Measurements from ENCODE around the gene XG.

Gene XG

GRCh38 chrX:2831471-2832228 is 79.8 kb downstream of the XG start:
- no peaks in the 10 kb centered on the region for H4K20me1 ChIP-seq
- H3K27me3 ChIP-seq, result no peaks in the 10 kb centered on the region
- no peak overlapping the region for H3K4me3 ChIP-seq
- no peak for TF ChIP-seq Cebpa-rat (IDR thresholded peaks at IDR 0.05)
- H3K9me3 ChIP-seq (replicated peaks in 1 of 11), result peaks cover 9 to 29% (median 15%) of the 10 kb centered on the region in 11 experiments
- no peak overlapping the region for H3K9ac ChIP-seq
- no peak overlapping the region for H3K27ac ChIP-seq
- peaks cover 0 to 7% (median 2%) of the 10 kb centered on the region in 11 experiments; a peak in 7 of 22 replicates for H3K36me3 ChIP-seq
- H3K4me2 ChIP-seq, result no peak overlapping the region
- H3K4me1 ChIP-seq, result peaks cover 0 to 7% (median 0%) of the 10 kb centered on the region in 10 experiments; a peak in 5 of 20 replicates

DNA sequence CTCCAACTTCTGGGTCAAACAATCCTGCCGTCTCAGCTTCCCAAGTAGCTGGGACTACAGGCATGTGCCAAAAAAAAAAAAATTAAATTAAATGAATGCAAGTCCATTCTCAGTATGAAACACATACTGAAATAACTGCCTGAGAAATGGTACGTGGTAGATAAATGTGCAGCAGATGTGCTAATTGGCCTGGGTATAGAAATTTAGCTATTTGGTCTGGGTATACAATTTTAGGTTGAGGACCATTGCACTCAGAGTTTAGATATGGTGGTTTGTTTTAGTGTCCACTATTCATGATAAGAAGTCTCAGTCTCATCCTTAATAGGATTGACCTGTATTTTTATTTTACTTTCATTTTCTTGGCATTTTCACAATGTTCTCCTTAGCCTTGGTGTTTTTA is 86.1 kb downstream of the XG start:
- Histone ChIP-seq H4K20me1 (no peaks in the 10 kb centered on the region), H3K4me1 (no peaks in the 10 kb centered on the region), H3K9ac (no peak overlapping the region), H3K4me2 (no peak overlapping the region), H3K4me3 (no peak overlapping the region), H3K9me3 (replicated peaks in 1 of 11) (peaks cover 46 to 73% (median 56%) of the 10 kb centered on the region in 11 experiments), H3K27ac (no peak overlapping the region), H3K27me3 (no peaks in the 10 kb centered on the region), H3K36me3 (peaks cover 0 to 27% (median 12%) of the 10 kb centered on the region in 11 experiments; a peak in 11 of 22 replicates)
- no peak for TF ChIP-seq Cebpa-rat (IDR thresholded peaks at IDR 0.05)

- peaks cover 0 to 37% (median 19%) of the 10 kb centered on the region in 11 experiments; a peak in 13 of 22 replicates for H3K36me3 ChIP-seq
- no peaks in the 10 kb centered on the region for H3K4me1 ChIP-seq
- no peak overlapping the region for H3K4me3 ChIP-seq
- H4K20me1 ChIP-seq, result no peaks in the 10 kb centered on the region
- peaks cover 44 to 71% (median 54%) of the 10 kb centered on the region in 11 experiments for H3K9me3 ChIP-seq (replicated peaks in 1 of 11)
- no peak overlapping the region for H3K4me2 ChIP-seq
- TF ChIP-seq Cebpa-rat (IDR thresholded peaks at IDR 0.05), result no peak
- H3K9ac ChIP-seq, result no peak overlapping the region
- H3K27ac ChIP-seq, result no peak overlapping the region
- H3K27me3 ChIP-seq, result no peaks in the 10 kb centered on the region
Observed at GRCh38 chrX:2840961-2841360, 89.1 kb downstream of the XG start.

DNA sequence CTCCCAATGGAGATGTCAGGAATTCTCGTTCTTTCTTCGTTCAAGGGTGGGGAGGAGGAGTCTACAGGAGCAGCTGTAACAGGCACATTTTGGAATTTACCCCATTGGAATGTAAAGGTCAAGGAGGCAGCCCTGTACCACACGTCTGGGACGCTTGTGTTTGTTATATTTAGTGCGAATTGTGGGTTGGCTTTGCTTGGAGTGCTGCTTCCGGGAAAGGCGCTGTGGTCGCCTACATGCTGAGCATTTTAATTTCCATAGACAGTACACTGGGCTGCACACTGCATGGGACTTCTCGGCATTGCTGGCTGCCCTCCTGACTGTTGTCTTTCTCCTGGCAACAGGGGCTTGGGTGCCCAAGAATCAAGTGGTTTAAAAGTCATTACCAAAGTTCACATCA is 89.7 kb downstream of the XG start:
- Histone ChIP-seq H3K27ac (no peak overlapping the region), H3K36me3 (peaks cover 0 to 36% (median 13%) of the 10 kb centered on the region in 11 experiments; a peak in 12 of 22 replicates)

GRCh38 chrX:2846992-2847391 is 95.2 kb downstream of the XG start:
- Histone ChIP-seq H3K4me1 (peaks cover 0 to 7% (median 0%) of the 10 kb centered on the region in 10 experiments; a peak in 4 of 20 replicates), H3K9ac (no peak overlapping the region), H4K20me1 (no peaks in the 10 kb centered on the region), H3K4me2 (no peak overlapping the region), H3K4me3 (no peak overlapping the region), H3K36me3 (peaks cover 0 to 14% (median 7%) of the 10 kb centered on the region in 11 experiments; a peak in 8 of 22 replicates), H3K9me3 (replicated peaks in 1 of 11) (peaks cover 0 to 22% (median 13%) of the 10 kb centered on the region in 11 experiments; a peak in 12 of 22 replicates), H3K27me3 (no peaks in the 10 kb centered on the region), H3K27ac (no peak overlapping the region)
- no peak for TF ChIP-seq Cebpa-rat (IDR thresholded peaks at IDR 0.05)

More for the DNA sequence above, 89.7 kb downstream of the XG start:
- Histone ChIP-seq H3K9ac (no peak overlapping the region), H3K9me3 (replicated peaks in 1 of 11) (peaks cover 38 to 65% (median 48%) of the 10 kb centered on the region in 11 experiments), H3K4me2 (no peak overlapping the region), H3K4me3 (no peak overlapping the region), H3K27me3 (no peaks in the 10 kb centered on the region), H4K20me1 (no peaks in the 10 kb centered on the region), H3K4me1 (no peaks in the 10 kb centered on the region)
- no peak for TF ChIP-seq Cebpa-rat (IDR thresholded peaks at IDR 0.05)

DNA sequence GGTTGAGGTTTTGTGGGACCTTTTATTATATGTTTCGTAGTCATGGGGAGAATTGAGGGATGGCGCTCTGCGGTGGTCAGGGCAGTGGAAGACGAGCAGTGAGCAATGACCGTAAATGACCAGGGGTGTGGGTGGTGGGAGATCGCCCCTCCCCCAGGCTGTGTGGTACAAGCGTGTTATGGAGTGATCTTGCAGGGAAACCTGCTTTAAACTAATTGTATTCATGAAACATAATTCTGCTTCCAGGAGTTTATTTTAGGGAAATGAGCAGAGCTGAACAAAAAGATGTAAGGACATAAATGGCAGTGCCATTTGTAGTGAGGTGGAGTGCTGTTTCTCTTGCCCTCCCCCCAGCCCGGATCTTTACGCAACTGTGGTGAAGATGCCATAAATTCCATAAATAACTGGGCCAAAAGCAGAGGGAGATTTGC is 97.0 kb downstream of the XG start:
- Histone ChIP-seq H3K27ac (no peak overlapping the region), H3K27me3 (no peaks in the 10 kb centered on the region), H3K36me3 (peaks cover 0 to 4% (median 0%) of the 10 kb centered on the region in 11 experiments; a peak in 4 of 22 replicates), H3K4me2 (peak overlapping the region in 3 of 11 experiments; percentile 4 to 38 (median 9); a peak in 4 of 22 replicates), H3K9me3 (replicated peaks in 1 of 11) (peaks cover 0 to 16% (median 11%) of the 10 kb centered on the region in 11 experiments; a peak in 12 of 22 replicates), H3K4me3 (no peak overlapping the region), H3K9ac (no peak overlapping the region), H3K4me1 (peaks cover 0 to 7% (median 0%) of the 10 kb centered on the region in 10 experiments; a peak in 4 of 20 replicates), H4K20me1 (no peaks in the 10 kb centered on the region)
- TF ChIP-seq Cebpa-rat (IDR thresholded peaks at IDR 0.05), result no peak

DNA sequence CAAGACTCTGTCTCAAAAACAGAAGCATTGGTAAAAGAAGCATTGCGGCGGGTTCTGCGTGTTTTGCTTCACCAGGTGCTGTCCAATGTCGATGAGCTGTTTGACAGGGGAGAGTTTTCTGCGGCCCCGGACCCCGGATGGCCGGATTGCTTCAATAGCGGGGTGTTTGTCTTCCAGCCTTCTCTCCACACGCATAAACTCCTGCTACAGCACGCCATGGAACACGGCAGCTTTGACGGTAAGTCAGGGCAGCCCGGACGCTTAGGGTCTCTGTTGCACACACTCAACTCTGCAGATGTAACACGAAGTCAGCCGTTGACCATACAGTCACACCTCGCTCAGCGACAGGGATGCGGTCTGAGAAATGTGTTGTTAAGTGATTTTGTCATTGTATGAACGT is 103.1 kb downstream of the XG start:
- Histone ChIP-seq H3K36me3 (peaks cover 0 to 18% (median 0%) of the 10 kb centered on the region in 11 experiments; a peak in 4 of 22 replicates), H4K20me1 (no peaks in the 10 kb centered on the region), H3K4me3 (no peak overlapping the region), H3K27me3 (no peaks in the 10 kb centered on the region), H3K4me2 (no peak overlapping the region), H3K9ac (no peak overlapping the region), H3K4me1 (peaks cover 0 to 4% (median 0%) of the 10 kb centered on the region in 10 experiments; a peak in 5 of 20 replicates), H3K9me3 (replicated peaks in 1 of 11) (peaks cover 0 to 13% (median 10%) of the 10 kb centered on the region in 11 experiments; a peak in 10 of 22 replicates), H3K27ac (no peak overlapping the region)
- TF ChIP-seq Cebpa-rat (IDR thresholded peaks at IDR 0.05), result no peak

DNA sequence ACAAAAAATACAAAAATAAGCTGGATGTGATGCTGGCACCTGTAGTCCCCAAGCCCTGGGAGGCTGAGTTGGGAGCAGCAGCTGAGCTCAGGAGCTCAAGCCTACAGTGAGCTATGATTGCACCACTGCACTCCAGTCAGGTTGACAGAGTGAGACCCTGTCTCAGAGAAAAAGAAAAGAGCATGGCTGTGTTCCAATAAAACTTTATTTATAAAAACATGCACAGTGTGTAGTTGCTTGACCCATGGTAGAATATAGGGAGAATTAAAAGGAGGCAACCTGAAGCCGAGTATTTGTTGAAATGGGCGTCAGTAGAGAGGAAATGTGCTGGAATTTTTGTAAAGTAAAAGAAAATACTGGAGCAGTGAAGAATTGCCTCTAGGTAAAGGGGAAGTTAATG is 103.9 kb downstream of the XG start:
- Histone ChIP-seq H3K4me3 (no peak overlapping the region), H3K27me3 (no peaks in the 10 kb centered on the region), H3K27ac (no peak overlapping the region), H3K9ac (no peak overlapping the region), H3K4me2 (no peak overlapping the region), H3K9me3 (replicated peaks in 1 of 11) (peaks cover 0 to 13% (median 10%) of the 10 kb centered on the region in 11 experiments; a peak in 10 of 22 replicates), H3K4me1 (peaks cover 0 to 11% (median 5%) of the 10 kb centered on the region in 10 experiments; a peak in 7 of 20 replicates), H3K36me3 (peaks cover 0 to 18% (median 0%) of the 10 kb centered on the region in 11 experiments; a peak in 4 of 22 replicates), H4K20me1 (no peaks in the 10 kb centered on the region)
- no peak for TF ChIP-seq Cebpa-rat (IDR thresholded peaks at IDR 0.05)

DNA sequence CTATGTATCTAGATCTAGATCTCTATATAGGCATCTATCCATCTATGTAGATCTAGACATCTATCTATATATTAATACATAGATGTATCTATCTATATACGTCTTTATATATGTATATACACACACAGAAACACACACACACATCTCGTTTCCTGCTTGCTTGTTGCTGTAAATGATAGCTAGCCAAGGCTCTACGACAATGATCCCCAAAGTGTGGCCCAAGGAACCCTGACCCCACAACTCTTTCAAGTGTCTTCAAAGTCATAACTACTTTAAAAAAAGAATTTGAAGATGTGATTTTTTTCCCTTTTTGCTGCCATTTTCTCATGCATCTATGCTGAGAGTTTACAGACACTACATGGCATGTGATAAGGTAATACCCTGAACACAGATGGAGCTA is 105.7 kb downstream of the XG start:
- H3K4me1 ChIP-seq, result peaks cover 0 to 12% (median 7%) of the 10 kb centered on the region in 10 experiments; a peak in 7 of 20 replicates
- TF ChIP-seq Cebpa-rat (IDR thresholded peaks at IDR 0.05), result no peak
- H3K4me2 ChIP-seq, result no peak overlapping the region
- no peaks in the 10 kb centered on the region for H4K20me1 ChIP-seq
- H3K36me3 ChIP-seq, result peaks cover 0 to 32% (median 9%) of the 10 kb centered on the region in 11 experiments; a peak in 6 of 22 replicates
- no peak overlapping the region for H3K27ac ChIP-seq
- no peaks in the 10 kb centered on the region for H3K27me3 ChIP-seq
- H3K9me3 ChIP-seq (replicated peaks in 1 of 11), result peaks cover 0 to 10% (median 3%) of the 10 kb centered on the region in 11 experiments; a peak in 6 of 22 replicates
- H3K9ac ChIP-seq, result no peak overlapping the region
- no peak overlapping the region for H3K4me3 ChIP-seq

Data from BLaER1 treated with 17β-estradiol and CSF1 and Interleukin-3, amounts not matched to agents 10 nM and 100 nM (cell line).